Upper lobe of left lung (tissue), 4 donors: ENCODE results near the gene KCNJ5.

Experiments
- CTCF ChIP-seq, 6 experiments: fragments of 450-650 bp in 4 of 6; fragments of 200-600 bp in 2 of 6; sonication (generic) in 2 of 6; IDR thresholded peaks; one replicate each; pipeline ENCODE4 v1.5.1; 2016 to 2019; ENCODE audit warnings: antibody characterized with exemption in 6 of 6
- POLR2A ChIP-seq, 4 donors: fragments of 450-650 bp; IDR thresholded peaks; one replicate each; pipeline ENCODE4 v1.5.1; 2016 to 2017; ENCODE audit warnings: antibody characterized with exemption in 4 of 4, mild to moderate bottlenecking in 2 of 4
- POLR2AphosphoS5 ChIP-seq, 2 donors: sonication (generic); formaldehyde crosslinking; IDR thresholded peaks; one replicate each; pipeline ENCODE4 v1.5.1; 2017; ENCODE audit warnings: antibody characterized with exemption in 2 of 2

- peak in 2 of 6 experiments; percentile 27 to 37 for TF ChIP-seq CTCF (IDR thresholded peaks at IDR 0.05)
- TF ChIP-seq POLR2AphosphoS5 (IDR thresholded peaks at IDR 0.05) = no peak
- TF ChIP-seq POLR2A (IDR thresholded peaks at IDR 0.05) = no peak
These were observed 4.6 kb upstream of the KCNJ5 start for GRCh38 chr11:128886406-128887124.
